Measurements from ENCODE around the gene TNFAIP8. TPM values are rescaled to one million over a fixed set of nuclear protein-coding genes. Genes with fewer than 3 reads are reported as not detected.

The TNFAIP8 gene
- total and polyA plus RNA-seq, 2 experiments from 2014 or later = 18.3 to 37.6 TPM

DNA sequence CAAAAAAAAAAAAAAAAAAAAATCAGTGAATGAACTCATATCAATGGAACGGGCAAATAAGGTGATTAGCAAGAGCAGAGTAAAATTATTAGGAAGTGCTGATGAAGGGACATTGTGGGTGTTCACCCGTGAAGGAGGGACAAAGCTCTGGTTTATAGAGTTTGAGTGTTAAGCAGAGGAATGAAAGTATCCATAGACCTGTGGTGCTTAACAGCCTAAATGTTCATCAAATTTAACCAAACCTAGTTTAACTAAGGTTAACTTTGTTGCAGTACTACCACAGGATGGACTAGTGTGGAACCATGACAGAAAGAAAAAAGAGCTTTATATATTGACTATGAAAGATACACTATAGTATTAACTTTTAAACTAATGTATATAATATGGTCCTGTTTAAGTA lies 44.1 kb upstream of the TNFAIP8 start:
- Histone ChIP-seq H3K27ac (no peak overlapping the region), H3K9me3 (ENCODE audit: low read depth) (no peaks in the 10 kb centered on the region), H3K79me2 (peaks cover 2% of the 10 kb centered on the region), H3K4me2 (no peak overlapping the region), H3K9me2 (replicated peaks; ENCODE audit: insufficient read depth) (no peaks in the 10 kb centered on the region), H3K4me3 (no peak overlapping the region), H3K27me3 (no peaks in the 10 kb centered on the region), H2AFZ (no peak overlapping the region), H3K36me3 (replicated peaks; ENCODE audit: insufficient read depth, low read depth) (no peaks in the 10 kb centered on the region), H3K4me1 (ENCODE audit: insufficient read depth) (peaks cover 10% of the 10 kb centered on the region), H4K20me1 (ENCODE audit: insufficient read depth, poor library complexity, severe bottlenecking) (no peaks in the 10 kb centered on the region)
- WGBS (ENCODE audit: low lambda C conversion rate, missing lambda C conversion rate) = 95% methylated on average over 2 of the region's 2 CpGs
- TF ChIP-seq EZH2 (IDR thresholded peaks at IDR 0.05; ENCODE audit: borderline replicate concordance) (no peak), EZH2phosphoT487 (IDR thresholded peaks at IDR 0.05; ENCODE audit: low read depth, severe bottlenecking, unreplicated experiment) (no peak)
- TF ChIP-seq, protein P1, sequence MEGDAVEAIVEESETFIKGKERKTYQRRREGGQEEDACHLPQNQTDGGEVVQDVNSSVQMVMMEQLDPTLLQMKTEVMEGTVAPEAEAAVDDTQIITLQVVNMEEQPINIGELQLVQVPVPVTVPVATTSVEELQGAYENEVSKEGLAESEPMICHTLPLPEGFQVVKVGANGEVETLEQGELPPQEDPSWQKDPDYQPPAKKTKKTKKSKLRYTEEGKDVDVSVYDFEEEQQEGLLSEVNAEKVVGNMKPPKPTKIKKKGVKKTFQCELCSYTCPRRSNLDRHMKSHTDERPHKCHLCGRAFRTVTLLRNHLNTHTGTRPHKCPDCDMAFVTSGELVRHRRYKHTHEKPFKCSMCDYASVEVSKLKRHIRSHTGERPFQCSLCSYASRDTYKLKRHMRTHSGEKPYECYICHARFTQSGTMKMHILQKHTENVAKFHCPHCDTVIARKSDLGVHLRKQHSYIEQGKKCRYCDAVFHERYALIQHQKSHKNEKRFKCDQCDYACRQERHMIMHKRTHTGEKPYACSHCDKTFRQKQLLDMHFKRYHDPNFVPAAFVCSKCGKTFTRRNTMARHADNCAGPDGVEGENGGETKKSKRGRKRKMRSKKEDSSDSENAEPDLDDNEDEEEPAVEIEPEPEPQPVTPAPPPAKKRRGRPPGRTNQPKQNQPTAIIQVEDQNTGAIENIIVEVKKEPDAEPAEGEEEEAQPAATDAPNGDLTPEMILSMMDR (IDR thresholded peaks at IDR 0.05; ENCODE audit: poor library complexity) = no peak
- no peak for DNase-seq (ENCODE audit: low spot score)

DNA sequence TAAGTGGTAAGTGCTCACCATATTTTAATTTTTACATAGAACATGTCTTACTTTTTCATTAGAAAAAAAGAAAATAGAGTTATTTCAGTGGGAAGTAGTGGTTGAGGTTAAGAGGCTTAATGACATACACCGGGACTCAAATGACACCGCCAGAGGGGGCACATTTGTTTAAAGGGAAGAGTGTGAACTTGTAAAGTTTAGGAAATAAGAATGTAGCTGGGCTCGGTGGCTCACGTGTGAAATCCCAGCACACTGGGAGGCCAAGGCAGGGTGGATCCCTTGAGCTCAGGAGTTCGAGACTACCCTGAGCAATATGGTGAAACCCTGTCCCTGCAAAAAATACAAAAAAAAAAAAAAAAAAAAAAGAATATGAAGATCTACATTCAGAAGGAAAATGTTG lies 43.4 kb upstream of the TNFAIP8 start:
- H2AFZ ChIP-seq = no peak overlapping the region
- peaks cover 7% of the 10 kb centered on the region for H3K79me2 ChIP-seq
- no peaks in the 10 kb centered on the region for H3K36me3 ChIP-seq (replicated peaks; ENCODE audit: insufficient read depth, low read depth)
- H3K9me3 ChIP-seq (ENCODE audit: low read depth) = no peaks in the 10 kb centered on the region
- no peak overlapping the region for H3K27ac ChIP-seq
- H3K4me3 ChIP-seq = no peak overlapping the region
- H3K27me3 ChIP-seq = no peaks in the 10 kb centered on the region
- no peaks in the 10 kb centered on the region for H4K20me1 ChIP-seq (ENCODE audit: insufficient read depth, poor library complexity, severe bottlenecking)
- no peak for DNase-seq (ENCODE audit: low spot score)
- H3K4me1 ChIP-seq (ENCODE audit: insufficient read depth) = peaks cover 10% of the 10 kb centered on the region
- H3K4me2 ChIP-seq = no peak overlapping the region
- TF ChIP-seq, protein P1 (IDR thresholded peaks at IDR 0.05; ENCODE audit: poor library complexity) = no peak
- H3K9me2 ChIP-seq (replicated peaks; ENCODE audit: insufficient read depth) = no peaks in the 10 kb centered on the region
- 65% methylated on average over 5 of the region's 5 CpGs for WGBS (ENCODE audit: low lambda C conversion rate, missing lambda C conversion rate)

DNA sequence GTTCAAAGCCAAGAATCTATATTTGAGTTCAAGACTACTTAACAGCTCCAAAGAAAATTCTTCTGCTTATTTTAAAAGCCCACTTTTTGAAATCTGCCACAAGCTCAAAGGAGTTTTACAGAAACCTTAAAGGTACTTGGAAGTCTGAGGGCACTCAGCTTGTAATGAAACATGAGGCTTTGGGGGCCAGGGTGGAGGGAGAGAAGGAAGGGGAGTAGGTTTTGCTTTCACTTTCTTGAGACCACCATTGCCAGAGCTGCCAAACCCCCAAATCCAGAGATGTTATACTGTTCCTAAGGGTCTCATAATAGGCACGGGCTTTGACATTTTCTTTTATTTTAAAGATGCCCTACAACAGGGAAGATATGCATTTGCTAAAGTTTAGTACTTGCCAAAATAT lies 42.6 kb upstream of the TNFAIP8 start:
- H3K4me2 ChIP-seq = peak overlapping the region; percentile 53
- TF ChIP-seq, protein P1 (IDR thresholded peaks at IDR 0.05; ENCODE audit: poor library complexity) = no peak
- TF ChIP-seq EZH2 (IDR thresholded peaks at IDR 0.05; ENCODE audit: borderline replicate concordance) = no peak
- no peak for TF ChIP-seq EZH2phosphoT487 (IDR thresholded peaks at IDR 0.05; ENCODE audit: low read depth, severe bottlenecking, unreplicated experiment)
- peaks cover 10% of the 10 kb centered on the region for H3K4me1 ChIP-seq (ENCODE audit: insufficient read depth)
- H3K4me3 ChIP-seq = no peak overlapping the region
- H3K36me3 ChIP-seq (replicated peaks; ENCODE audit: insufficient read depth, low read depth) = no peaks in the 10 kb centered on the region
- 75% methylated on average over 1 of the region's 1 CpG for WGBS (ENCODE audit: low lambda C conversion rate, missing lambda C conversion rate)
- H4K20me1 ChIP-seq (ENCODE audit: insufficient read depth, poor library complexity, severe bottlenecking) = no peaks in the 10 kb centered on the region
- H3K27me3 ChIP-seq = no peaks in the 10 kb centered on the region
- peaks cover 7% of the 10 kb centered on the region for H3K79me2 ChIP-seq
- H3K27ac ChIP-seq = peak overlapping the region; percentile 57
- H2AFZ ChIP-seq = no peak overlapping the region
- no peaks in the 10 kb centered on the region for H3K9me2 ChIP-seq (replicated peaks; ENCODE audit: insufficient read depth)
- no peak for DNase-seq (ENCODE audit: low spot score)
- H3K9me3 ChIP-seq (ENCODE audit: low read depth) = no peaks in the 10 kb centered on the region
